GM18499 (cell line): ENCODE data around the gene ANK2.

Source experiments
- ATAC-seq: cut with Tn5 transposase; IDR thresholded peaks from one replicate; pipeline ENCODE4 v1.9.1; 2021; ENCODE audit warnings: moderate number of reproducible peaks; ENCODE audit not compliant: insufficient read depth, unreplicated experiment

ANK2 gene

DNA sequence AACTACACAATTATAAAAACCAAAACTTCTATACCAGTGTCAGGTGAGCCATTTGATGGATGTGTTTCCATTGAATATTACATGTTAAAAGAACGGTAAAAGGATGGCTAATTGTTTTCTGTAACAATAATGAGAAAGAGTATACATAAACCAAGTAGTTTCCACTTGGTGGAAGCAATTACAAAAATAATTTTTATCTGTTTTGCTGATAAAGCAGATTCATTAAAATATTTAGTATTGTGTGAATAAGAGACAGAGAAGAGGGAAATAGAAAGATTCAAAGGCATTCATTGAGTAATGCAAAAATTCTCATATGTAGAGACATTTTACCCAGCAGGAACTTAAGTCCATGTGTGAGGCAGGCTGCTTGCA lies 95.7 kb downstream of the ANK2 start:
- ATAC-seq = no peak

- no peak for ATAC-seq
Measured at GRCh38 chr4:113145519-113146291, 96.3 kb downstream of the ANK2 start.

- peak; percentile 89 for ATAC-seq
Measured at GRCh38 chr4:113146876-113147358, 97.5 kb downstream of the ANK2 start.

DNA sequence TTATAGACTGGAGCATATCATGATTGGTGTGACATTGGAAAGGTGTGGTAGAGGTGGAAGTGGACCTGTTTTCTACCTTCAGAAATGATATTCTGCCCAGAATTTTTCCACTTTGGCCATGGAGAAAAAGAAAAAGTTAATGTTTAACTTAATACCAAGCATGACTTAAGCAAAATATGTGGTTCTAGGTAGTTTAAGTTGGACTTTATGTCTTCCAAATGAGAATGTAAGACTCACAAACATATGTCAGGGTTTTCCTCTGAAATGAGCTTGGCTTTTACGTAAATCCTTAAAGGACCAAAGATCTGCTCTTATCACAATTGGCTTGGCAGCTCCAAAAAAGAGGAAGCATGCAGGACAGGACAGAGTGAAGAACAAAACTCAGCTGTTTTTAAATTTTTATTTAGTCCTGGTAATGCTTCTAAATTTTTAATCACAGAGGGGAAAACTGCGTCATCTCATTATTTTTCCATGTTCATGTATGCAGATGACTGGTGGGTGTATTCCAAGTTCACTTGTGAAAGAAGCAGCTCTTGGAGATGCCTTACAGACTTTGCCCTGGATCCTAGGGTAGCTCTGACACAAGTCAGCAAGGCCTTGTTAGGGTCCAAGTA lies 98.2 kb downstream of the ANK2 start:
- ATAC-seq = no peak

DNA sequence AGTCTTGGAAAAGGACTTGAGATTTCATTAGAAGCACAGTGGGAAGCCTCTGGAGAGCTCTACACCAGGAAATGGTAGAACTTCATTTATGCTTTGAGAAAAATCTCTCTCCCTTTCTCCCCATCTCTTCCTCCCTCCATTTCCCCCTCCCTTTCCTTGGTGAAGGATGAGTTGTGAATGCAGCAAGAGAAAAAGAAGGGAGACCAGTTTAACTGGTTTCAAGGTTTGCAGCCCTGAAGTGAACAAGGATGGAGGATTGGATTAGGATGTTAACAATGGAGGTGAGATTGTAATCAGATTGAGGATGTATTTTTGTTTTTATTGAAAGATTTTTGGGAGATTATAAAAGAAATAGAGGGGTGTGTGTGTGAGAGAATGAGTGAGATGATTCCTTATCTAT lies 99.5 kb downstream of the ANK2 start:
- no peak for ATAC-seq

DNA sequence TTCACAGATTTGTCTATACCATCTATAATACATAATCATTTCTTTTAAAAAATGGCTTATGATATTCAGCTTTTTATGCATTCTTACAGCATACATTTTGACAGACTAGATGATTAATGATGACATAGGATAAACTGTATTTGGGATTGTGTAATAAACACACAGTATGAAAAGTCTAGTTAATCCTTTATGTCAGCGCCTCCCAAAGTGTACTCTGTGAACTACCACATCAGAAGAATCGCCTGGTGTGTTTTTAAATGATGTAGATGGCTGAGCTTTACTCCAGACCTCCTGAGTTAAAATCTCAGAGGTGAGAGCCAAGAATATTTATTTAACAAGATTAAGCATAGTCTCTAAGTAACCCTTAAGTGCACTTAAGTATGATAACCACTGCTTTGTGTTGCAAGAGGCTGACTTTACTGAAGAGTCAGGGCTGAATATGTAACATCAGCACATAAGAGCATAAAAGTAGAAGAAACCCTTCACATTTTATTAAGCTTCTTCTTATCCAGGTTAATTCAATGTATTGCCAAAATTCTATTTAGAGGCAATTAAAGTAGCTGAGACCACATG lies 104.2 kb downstream of the ANK2 start:
- no peak for ATAC-seq

DNA sequence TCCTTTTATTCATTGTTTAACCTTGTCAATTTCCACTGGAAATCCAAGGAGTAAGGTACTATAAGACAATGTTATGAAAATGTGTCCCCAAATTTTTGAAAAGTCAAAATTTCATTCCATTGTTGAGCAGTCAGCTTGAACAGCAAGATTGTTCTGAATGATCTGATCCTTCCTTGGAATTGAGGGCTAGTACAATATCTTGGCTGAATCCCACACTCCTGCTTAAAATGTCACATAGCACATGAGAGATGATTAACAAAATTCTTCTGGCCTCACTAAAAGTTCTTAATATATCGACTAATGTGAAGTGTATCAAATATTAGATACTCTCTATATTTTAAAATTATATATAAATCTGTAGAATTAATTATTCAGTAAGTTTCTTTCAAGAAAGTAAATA lies 104.8 kb downstream of the ANK2 start:
- no peak for ATAC-seq

DNA sequence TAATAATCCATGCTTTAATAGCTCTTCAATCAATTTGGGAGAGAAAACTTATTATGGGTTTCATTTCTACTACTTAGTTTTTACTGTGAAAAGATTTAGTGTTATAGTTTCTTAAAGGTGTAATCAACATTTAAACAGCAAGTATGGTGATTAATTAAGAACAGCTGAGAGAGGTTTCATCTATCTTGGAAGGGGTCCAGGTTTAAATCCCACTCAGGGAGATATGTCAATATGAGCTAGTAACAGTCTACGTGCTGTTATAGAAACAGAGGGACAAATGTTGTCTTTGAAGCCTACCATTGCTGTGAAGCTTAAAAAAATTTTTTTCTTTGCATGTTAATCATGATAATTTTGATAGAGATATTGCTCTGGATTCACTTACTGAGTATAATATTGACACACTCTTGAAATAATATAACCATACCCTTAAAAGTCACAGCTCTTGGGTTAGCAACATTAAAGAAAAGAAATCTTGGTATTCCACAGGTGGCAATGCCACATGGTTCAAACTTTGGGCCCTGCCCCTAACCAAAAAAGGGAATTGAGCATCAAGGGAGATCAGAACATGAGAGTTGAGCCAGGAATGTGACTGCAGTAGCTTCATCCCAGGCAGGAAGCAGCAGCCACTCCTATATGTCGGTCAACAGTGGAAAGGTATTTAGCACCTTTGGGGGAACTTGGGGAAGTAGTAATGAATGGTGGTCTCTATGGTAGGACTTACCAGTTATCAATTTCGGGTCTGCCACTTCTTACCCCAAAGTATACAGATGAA lies 107.8 kb downstream of the ANK2 start:
- no peak for ATAC-seq

- ATAC-seq = no peak
Measured at GRCh38 chr4:113159942-113160545, 110.6 kb downstream of the ANK2 start.

- ATAC-seq = no peak
Measured at GRCh38 chr4:113160548-113160947, 111.1 kb downstream of the ANK2 start.

- no peak for ATAC-seq
Measured at GRCh38 chr4:113162089-113162488, 112.6 kb downstream of the ANK2 start.

DNA sequence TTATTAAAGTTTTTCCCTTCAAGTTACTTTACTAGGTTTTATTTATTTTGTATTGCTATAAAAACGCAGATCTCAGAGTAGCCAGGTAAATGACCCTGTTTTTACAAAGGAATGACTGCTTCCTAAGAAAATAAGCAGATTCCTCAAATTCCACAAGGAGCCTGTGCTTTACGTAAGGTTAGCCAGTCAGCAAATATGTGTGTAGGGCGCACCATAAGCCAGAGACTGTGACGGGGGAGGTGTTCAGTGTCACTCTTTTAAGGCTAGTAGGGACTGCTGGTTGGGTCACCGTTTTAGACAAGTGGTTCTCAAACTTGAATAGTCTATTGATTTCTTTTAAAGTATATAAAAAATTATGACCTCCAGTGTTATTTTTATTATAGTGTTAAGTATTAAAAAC lies 119.9 kb downstream of the ANK2 start:
- no peak for ATAC-seq

DNA sequence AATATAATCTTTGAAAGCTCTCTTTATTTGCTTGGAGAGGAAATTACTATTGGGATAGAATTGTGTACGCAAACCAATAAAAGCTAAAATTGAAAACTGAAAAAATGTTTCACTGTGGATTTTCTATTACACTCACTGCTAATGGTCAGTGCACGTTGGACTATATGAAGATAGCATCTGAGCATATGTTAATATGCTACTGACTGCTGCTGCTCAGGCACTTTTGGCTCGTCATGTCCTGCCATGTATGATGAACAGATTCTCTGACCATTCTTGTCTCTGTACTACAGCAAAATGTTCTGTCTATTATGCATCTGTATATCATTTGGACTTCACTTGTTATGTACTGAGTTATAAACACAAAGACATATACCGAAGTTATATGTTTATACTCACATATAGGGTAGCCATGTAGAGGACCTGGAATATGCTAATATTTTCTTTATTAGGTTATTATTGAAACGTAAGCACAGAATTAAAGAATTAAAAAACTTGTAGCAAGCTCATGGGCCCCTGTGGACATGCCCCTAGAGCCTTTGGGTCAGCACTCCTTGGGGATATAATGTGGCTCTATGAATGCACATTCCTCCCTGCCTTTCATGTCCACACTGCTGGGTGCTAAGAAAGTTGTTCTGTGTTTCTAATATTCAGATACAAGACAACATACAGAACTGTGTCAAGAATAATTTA lies 120.8 kb downstream of the ANK2 start:
- ATAC-seq = no peak

DNA sequence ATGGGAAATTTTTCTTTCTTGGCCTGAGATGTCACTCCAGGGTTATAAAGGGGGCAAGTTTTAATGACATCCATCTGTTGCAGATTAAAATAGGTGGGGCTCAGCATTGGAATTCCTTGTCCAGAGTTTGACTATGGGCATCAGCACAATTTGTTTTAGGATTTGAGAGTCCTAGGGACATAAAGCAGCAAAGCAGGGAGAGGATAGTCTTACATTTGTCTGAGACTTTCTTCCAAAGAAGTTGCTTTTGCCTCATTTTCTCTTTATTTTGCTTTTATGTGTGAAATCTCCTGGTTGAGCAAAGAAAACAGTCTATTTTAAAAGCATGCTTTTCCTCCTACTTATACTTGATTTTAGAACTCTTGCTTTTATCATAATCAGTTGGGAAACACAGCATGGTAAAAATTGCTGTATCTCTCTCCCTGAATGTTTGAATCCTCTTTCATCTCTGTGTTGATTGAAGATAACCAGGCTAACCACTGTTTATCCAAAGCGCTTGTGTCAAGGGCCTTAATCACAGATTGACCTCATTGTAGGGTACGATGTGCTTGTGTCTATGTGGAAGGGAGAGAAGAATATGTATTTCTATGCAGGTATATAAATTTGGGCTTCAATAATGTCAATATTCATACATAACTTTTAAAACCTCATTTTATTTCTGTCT lies 121.5 kb downstream of the ANK2 start:
- no peak for ATAC-seq

DNA sequence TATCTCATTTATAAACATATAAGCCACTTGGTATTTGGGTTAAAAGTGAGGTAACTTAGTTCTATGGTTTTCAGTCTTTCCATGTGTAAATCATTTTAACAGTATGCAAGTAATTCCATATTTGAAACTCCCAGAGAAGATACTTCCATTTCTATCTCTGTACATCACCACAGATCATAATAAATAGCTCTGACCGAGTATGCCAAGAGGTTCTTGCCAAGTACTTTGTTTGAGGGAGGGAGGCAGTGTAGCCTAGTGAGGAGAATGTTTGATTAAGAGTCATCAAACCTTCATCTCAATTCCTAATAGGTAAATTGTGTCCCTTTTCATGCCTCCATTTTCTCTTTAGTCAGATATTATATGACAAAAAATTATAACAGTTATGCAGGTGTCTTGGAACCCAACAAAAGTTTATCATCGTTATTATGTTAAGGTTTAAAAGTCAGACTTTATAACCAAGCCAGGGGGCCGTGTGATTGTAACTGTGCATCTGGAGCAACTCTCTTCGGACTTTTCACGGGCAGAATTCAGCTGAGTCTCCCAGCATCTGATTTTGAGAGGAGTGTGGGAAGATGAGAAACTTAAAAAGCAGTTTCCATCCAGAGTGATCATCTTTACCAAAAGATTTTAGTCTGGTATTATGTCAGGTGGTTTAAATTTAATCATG lies 123.8 kb downstream of the ANK2 start:
- ATAC-seq = no peak

DNA sequence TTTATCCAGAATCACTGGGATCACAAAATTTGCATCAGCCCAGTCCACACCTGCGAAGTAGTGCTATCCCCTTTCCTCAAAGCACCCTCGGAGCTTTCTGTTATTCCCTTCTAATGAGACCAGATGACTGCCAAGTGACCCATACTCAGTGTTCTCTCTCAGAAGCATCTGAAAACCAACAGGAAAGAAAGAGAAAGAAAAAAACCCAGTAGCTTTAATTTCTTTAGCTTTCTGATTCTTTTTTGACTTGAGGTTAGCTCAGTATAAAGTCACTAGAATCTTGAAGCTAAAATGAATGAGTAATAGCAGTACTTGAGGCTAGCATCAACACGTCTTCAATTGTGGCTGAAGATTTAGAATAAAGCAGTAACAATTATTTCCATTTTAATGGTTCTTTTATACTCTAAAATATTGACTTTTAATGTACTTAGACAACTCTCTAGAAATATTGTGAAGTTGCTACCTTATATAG lies 124.4 kb downstream of the ANK2 start:
- no peak for ATAC-seq

DNA sequence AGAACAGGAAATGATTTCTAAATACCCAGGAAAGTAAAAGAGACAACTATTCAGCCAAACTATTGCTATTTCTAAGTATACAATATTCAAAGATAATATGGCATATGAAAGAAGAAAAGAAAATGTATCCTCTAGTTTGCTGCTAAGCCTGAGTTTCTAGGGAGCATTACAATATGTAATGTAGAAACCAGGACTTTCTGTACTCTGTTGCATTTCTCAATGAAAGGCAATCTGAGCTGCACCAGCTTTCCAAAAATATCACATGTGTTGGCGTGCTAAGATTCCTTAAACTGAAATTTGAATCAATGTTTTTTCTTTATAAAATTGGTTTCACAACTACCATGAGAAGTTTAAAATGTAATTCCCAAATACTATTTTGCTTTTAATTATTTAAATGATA lies 129.6 kb downstream of the ANK2 start:
- ATAC-seq = no peak

- no peak for ATAC-seq
Measured at GRCh38 chr4:113179996-113180395, 130.5 kb downstream of the ANK2 start.
